ENCODE data around the gene LHFPL6. TPM values are rescaled to one million over a fixed set of nuclear protein-coding genes. Genes with fewer than 3 reads are reported as not detected.

The LHFPL6 gene
- total and polyA plus RNA-seq, 9 of the 15 experiments (the other 6 are each of a cell fraction or from before 2014, with no cell fraction given), result 0.18 TPM; not detected in 8

DNA sequence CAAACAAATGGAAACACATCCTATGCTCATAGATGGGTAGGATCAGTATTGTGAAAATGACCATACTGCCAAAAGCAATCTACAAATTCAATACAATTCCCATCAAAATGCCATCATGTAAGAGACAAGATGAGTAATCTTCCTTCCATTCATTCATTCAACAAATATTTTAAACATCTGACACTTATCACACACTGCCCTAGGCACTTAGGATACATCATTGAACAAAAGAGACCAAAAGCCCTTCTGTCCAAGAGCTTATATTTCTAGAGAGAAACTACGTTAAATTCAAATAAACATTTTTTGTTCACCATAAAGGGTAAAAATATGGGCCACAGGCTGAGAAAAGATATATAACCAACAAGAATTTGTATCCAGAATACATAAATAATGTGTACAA lies 20.5 kb upstream of the LHFPL6 start:
- no peak overlapping the region for H3K4me2 ChIP-seq (ENCODE audit: insufficient read depth, low read length)

More for the DNA sequence above, 20.5 kb upstream of the LHFPL6 start:
- H3K4me1 ChIP-seq (replicated peaks in 1 of 2; ENCODE audit: control insufficient read depth in 2 of 2, insufficient read depth in 2 of 2, low read length in 2 of 2), result no peaks in the 10 kb centered on the region
- ATAC-seq (no peak), DNase-seq (ENCODE audit: extremely low read depth in 1 of 4, low spot score in 3 of 4) (no peak), FAIRE-seq (no peak)
- intact Hi-C loops (cut with micrococcal nuclease), result no loop called here
- no peaks in the 10 kb centered on the region; a peak in 1 of 5 replicates for H3K27me3 ChIP-seq (ENCODE audit: control insufficient read depth in 2 of 2, insufficient read depth in 2 of 2, low read length in 2 of 2)
- H3K4me3 ChIP-seq, result no peak overlapping the region
- in situ Hi-C loops (cut with MboI), result loop anchor here (25.0 kb wide), 1 partner anchor 661 kb away; no protein-coding TSS in a partner anchor
- H3K79me2 ChIP-seq (ENCODE audit: control insufficient read depth, insufficient read depth, low read length), result no peaks in the 10 kb centered on the region
- TF ChIP-seq, protein P1, sequence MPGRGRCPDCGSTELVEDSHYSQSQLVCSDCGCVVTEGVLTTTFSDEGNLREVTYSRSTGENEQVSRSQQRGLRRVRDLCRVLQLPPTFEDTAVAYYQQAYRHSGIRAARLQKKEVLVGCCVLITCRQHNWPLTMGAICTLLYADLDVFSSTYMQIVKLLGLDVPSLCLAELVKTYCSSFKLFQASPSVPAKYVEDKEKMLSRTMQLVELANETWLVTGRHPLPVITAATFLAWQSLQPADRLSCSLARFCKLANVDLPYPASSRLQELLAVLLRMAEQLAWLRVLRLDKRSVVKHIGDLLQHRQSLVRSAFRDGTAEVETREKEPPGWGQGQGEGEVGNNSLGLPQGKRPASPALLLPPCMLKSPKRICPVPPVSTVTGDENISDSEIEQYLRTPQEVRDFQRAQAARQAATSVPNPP (IDR thresholded peaks at IDR 0.05; ENCODE audit: borderline replicate concordance, insufficient read depth, insufficient read length), result no peak
- no peak for TF ChIP-seq NR1H2 (CRISPR knock-in tag; IDR thresholded peaks at IDR 0.05)
- no peak for TF ChIP-seq EHMT2 (IDR thresholded peaks at IDR 0.05)
- no peak for TF ChIP-seq POLR2A (conservative IDR thresholded peaks at IDR 0.05)
- TF ChIP-seq TAF7 (tag; IDR thresholded peaks at IDR 0.05), result no peak
- TF ChIP-seq, protein P2, sequence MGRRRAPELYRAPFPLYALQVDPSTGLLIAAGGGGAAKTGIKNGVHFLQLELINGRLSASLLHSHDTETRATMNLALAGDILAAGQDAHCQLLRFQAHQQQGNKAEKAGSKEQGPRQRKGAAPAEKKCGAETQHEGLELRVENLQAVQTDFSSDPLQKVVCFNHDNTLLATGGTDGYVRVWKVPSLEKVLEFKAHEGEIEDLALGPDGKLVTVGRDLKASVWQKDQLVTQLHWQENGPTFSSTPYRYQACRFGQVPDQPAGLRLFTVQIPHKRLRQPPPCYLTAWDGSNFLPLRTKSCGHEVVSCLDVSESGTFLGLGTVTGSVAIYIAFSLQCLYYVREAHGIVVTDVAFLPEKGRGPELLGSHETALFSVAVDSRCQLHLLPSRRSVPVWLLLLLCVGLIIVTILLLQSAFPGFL (CRISPR knock-in tag; IDR thresholded peaks at IDR 0.05), result no peak
- no peak for TF ChIP-seq MAZ (CRISPR knock-in tag; conservative IDR thresholded peaks at IDR 0.05 in 1 of 2, IDR thresholded peaks at IDR 0.05 in 1 of 2)
- TF ChIP-seq EGR1 (conservative IDR thresholded peaks at IDR 0.05), result no peak
- no peak for TF ChIP-seq NFIC (IDR thresholded peaks at IDR 0.05)
- no peak for TF ChIP-seq ZNF584 (CRISPR knock-in tag; IDR thresholded peaks at IDR 0.05; ENCODE audit: low read depth)
- no peak for TF ChIP-seq FUS (optimal IDR thresholded peaks at IDR 0.05; ENCODE audit: low read depth, low read length)
- no peak for TF ChIP-seq ELF2 (CRISPR knock-in tag; IDR thresholded peaks at IDR 0.05)
- no peak for TF ChIP-seq ZKSCAN8 (CRISPR knock-in tag; IDR thresholded peaks at IDR 0.05)
- TF ChIP-seq NFE2L1 (tag; IDR thresholded peaks at IDR 0.05; ENCODE audit: borderline replicate concordance, low read depth), result no peak
- TF ChIP-seq TBL1XR1 (IDR thresholded peaks at IDR 0.05; ENCODE audit: low read length in 2 of 2), result no peak
- no TSS peak for BruUV-seq (replicated peaks)
- H3K9me3 ChIP-seq (replicated peaks; ENCODE audit: control insufficient read depth, insufficient read depth, low read depth, low read length), result no peaks in the 10 kb centered on the region
- H3K9me1 ChIP-seq (ENCODE audit: control insufficient read depth, insufficient read depth, low read length), result no peaks in the 10 kb centered on the region
- H3K36me3 ChIP-seq (ENCODE audit: control insufficient read depth, insufficient read depth, low read length), result no peaks in the 10 kb centered on the region
- H3K27ac ChIP-seq (ENCODE audit: extremely low read depth, low read depth, low read length), result no peak overlapping the region
- H3K9ac ChIP-seq (ENCODE audit: insufficient read depth in 1 of 2, low read depth in 2 of 2, low read length in 2 of 2), result no peak overlapping the region
- no peak overlapping the region for H2AFZ ChIP-seq (ENCODE audit: low read depth, low read length)
- POLR2A ChIA-PET, result no interaction called here
- 0% methylated on average over 1 of the region's 1 CpG for WGBS (ENCODE audit: insufficient coverage, low coverage, missing lambda C conversion rate)
- no peaks in the 10 kb centered on the region for H4K20me1 ChIP-seq (replicated peaks; ENCODE audit: control insufficient read depth, insufficient read depth, low read length)
- CTCF ChIA-PET (ENCODE audit: low intra/inter-chr PET ratio), result no interaction called here
